ENCODE measurements around the gene CDH4.

Gene CDH4

GRCh38 chr20:61753316-61753942 lies 501.4 kb downstream of the CDH4 start:
- Histone ChIP-seq H3K27ac (ENCODE audit: low read length) (no peak overlapping the region), H2AFZ (ENCODE audit: low read depth, low read length) (no peak overlapping the region), H3K36me3 (ENCODE audit: insufficient read depth, low read length) (no peaks in the 10 kb centered on the region), H3K4me1 (ENCODE audit: insufficient read depth, low read length) (no peaks in the 10 kb centered on the region), H3K27me3 (ENCODE audit: insufficient read depth, low read length, poor library complexity) (peaks cover 10% of the 10 kb centered on the region), H4K20me1 (ENCODE audit: insufficient read depth, low read length) (peaks cover 11% of the 10 kb centered on the region), H3K9ac (ENCODE audit: low read depth, low read length) (no peak overlapping the region), H3K4me2 (ENCODE audit: insufficient read depth, low read length) (no peak overlapping the region), H3K9me3 (ENCODE audit: insufficient read depth, low read length, severe bottlenecking) (peaks cover 8% of the 10 kb centered on the region), H3K4me3 (ENCODE audit: low read depth in 1 of 2, low read length in 2 of 2) (no peak overlapping the region), H3K79me2 (ENCODE audit: insufficient read depth, low read length) (no peaks in the 10 kb centered on the region)
- TF ChIP-seq EZH2 (IDR thresholded peaks at IDR 0.05; ENCODE audit: borderline replicate concordance, low read depth, low read length, severe bottlenecking) (no peak), CTCF (IDR thresholded peaks at IDR 0.05; ENCODE audit: borderline replicate concordance, extremely low read depth, low read length, poor library complexity, severe bottlenecking) (no peak)
- DNase-seq (no peak), ATAC-seq (ENCODE audit: insufficient read depth, low read depth) (no peak)

GRCh38 chr20:61753987-61754956 lies 502.2 kb downstream of the CDH4 start:
- H3K4me3 ChIP-seq (ENCODE audit: low read depth in 1 of 2, low read length in 2 of 2), result no peak overlapping the region
- H3K27ac ChIP-seq (ENCODE audit: low read length), result no peak overlapping the region
- no peak overlapping the region for H2AFZ ChIP-seq (ENCODE audit: low read depth, low read length)
- no peak for TF ChIP-seq CTCF (IDR thresholded peaks at IDR 0.05; ENCODE audit: borderline replicate concordance, extremely low read depth, low read length, poor library complexity, severe bottlenecking)
- TF ChIP-seq EZH2 (IDR thresholded peaks at IDR 0.05; ENCODE audit: borderline replicate concordance, low read depth, low read length, severe bottlenecking), result no peak
- peaks cover 8% of the 10 kb centered on the region for H3K9me3 ChIP-seq (ENCODE audit: insufficient read depth, low read length, severe bottlenecking)
- H3K4me2 ChIP-seq (ENCODE audit: insufficient read depth, low read length), result no peak overlapping the region
- H3K36me3 ChIP-seq (ENCODE audit: insufficient read depth, low read length), result no peaks in the 10 kb centered on the region
- DNase-seq, result no peak
- H4K20me1 ChIP-seq (ENCODE audit: insufficient read depth, low read length), result peaks cover 11% of the 10 kb centered on the region
- no peak overlapping the region for H3K9ac ChIP-seq (ENCODE audit: low read depth, low read length)
- peaks cover 5% of the 10 kb centered on the region for H3K27me3 ChIP-seq (ENCODE audit: insufficient read depth, low read length, poor library complexity)
- no peak for ATAC-seq (ENCODE audit: insufficient read depth, low read depth)
- H3K4me1 ChIP-seq (ENCODE audit: insufficient read depth, low read length), result no peaks in the 10 kb centered on the region
- H3K79me2 ChIP-seq (ENCODE audit: insufficient read depth, low read length), result no peaks in the 10 kb centered on the region

- H3K9me3 ChIP-seq (ENCODE audit: insufficient read depth, low read length, severe bottlenecking), result peaks cover 8% of the 10 kb centered on the region
- H3K27ac ChIP-seq (ENCODE audit: low read length), result no peak overlapping the region
- DNase-seq (no peak), ATAC-seq (ENCODE audit: insufficient read depth, low read depth) (no peak)
- no peaks in the 10 kb centered on the region for H3K79me2 ChIP-seq (ENCODE audit: insufficient read depth, low read length)
- no peak overlapping the region for H2AFZ ChIP-seq (ENCODE audit: low read depth, low read length)
- H3K4me2 ChIP-seq (ENCODE audit: insufficient read depth, low read length), result no peak overlapping the region
- no peaks in the 10 kb centered on the region for H3K36me3 ChIP-seq (ENCODE audit: insufficient read depth, low read length)
- H4K20me1 ChIP-seq (ENCODE audit: insufficient read depth, low read length), result peaks cover 11% of the 10 kb centered on the region
- TF ChIP-seq CTCF (IDR thresholded peaks at IDR 0.05; ENCODE audit: borderline replicate concordance, extremely low read depth, low read length, poor library complexity, severe bottlenecking) (no peak), EZH2 (IDR thresholded peaks at IDR 0.05; ENCODE audit: borderline replicate concordance, low read depth, low read length, severe bottlenecking) (no peak)
- H3K27me3 ChIP-seq (ENCODE audit: insufficient read depth, low read length, poor library complexity), result peaks cover 5% of the 10 kb centered on the region
- no peak overlapping the region for H3K9ac ChIP-seq (ENCODE audit: low read depth, low read length)
- no peak overlapping the region for H3K4me3 ChIP-seq (ENCODE audit: low read depth in 1 of 2, low read length in 2 of 2)
- no peaks in the 10 kb centered on the region for H3K4me1 ChIP-seq (ENCODE audit: insufficient read depth, low read length)
These were observed 503.1 kb downstream of the CDH4 start for GRCh38 chr20:61754976-61755778.
